ENCODE results near the gene CAPSL. TPM values are rescaled to one million over a fixed set of nuclear protein-coding genes. Genes with fewer than 3 reads are reported as not detected.

The CAPSL gene
- total and polyA plus RNA-seq, 2 of the 8 experiments (the other 6 are each of a cell fraction or from before 2014, with no cell fraction given): not detected

GRCh38 chr5:35971186-35971877 lies 32.9 kb upstream of the CAPSL start (continued):
- TF ChIP-seq, protein P1, sequence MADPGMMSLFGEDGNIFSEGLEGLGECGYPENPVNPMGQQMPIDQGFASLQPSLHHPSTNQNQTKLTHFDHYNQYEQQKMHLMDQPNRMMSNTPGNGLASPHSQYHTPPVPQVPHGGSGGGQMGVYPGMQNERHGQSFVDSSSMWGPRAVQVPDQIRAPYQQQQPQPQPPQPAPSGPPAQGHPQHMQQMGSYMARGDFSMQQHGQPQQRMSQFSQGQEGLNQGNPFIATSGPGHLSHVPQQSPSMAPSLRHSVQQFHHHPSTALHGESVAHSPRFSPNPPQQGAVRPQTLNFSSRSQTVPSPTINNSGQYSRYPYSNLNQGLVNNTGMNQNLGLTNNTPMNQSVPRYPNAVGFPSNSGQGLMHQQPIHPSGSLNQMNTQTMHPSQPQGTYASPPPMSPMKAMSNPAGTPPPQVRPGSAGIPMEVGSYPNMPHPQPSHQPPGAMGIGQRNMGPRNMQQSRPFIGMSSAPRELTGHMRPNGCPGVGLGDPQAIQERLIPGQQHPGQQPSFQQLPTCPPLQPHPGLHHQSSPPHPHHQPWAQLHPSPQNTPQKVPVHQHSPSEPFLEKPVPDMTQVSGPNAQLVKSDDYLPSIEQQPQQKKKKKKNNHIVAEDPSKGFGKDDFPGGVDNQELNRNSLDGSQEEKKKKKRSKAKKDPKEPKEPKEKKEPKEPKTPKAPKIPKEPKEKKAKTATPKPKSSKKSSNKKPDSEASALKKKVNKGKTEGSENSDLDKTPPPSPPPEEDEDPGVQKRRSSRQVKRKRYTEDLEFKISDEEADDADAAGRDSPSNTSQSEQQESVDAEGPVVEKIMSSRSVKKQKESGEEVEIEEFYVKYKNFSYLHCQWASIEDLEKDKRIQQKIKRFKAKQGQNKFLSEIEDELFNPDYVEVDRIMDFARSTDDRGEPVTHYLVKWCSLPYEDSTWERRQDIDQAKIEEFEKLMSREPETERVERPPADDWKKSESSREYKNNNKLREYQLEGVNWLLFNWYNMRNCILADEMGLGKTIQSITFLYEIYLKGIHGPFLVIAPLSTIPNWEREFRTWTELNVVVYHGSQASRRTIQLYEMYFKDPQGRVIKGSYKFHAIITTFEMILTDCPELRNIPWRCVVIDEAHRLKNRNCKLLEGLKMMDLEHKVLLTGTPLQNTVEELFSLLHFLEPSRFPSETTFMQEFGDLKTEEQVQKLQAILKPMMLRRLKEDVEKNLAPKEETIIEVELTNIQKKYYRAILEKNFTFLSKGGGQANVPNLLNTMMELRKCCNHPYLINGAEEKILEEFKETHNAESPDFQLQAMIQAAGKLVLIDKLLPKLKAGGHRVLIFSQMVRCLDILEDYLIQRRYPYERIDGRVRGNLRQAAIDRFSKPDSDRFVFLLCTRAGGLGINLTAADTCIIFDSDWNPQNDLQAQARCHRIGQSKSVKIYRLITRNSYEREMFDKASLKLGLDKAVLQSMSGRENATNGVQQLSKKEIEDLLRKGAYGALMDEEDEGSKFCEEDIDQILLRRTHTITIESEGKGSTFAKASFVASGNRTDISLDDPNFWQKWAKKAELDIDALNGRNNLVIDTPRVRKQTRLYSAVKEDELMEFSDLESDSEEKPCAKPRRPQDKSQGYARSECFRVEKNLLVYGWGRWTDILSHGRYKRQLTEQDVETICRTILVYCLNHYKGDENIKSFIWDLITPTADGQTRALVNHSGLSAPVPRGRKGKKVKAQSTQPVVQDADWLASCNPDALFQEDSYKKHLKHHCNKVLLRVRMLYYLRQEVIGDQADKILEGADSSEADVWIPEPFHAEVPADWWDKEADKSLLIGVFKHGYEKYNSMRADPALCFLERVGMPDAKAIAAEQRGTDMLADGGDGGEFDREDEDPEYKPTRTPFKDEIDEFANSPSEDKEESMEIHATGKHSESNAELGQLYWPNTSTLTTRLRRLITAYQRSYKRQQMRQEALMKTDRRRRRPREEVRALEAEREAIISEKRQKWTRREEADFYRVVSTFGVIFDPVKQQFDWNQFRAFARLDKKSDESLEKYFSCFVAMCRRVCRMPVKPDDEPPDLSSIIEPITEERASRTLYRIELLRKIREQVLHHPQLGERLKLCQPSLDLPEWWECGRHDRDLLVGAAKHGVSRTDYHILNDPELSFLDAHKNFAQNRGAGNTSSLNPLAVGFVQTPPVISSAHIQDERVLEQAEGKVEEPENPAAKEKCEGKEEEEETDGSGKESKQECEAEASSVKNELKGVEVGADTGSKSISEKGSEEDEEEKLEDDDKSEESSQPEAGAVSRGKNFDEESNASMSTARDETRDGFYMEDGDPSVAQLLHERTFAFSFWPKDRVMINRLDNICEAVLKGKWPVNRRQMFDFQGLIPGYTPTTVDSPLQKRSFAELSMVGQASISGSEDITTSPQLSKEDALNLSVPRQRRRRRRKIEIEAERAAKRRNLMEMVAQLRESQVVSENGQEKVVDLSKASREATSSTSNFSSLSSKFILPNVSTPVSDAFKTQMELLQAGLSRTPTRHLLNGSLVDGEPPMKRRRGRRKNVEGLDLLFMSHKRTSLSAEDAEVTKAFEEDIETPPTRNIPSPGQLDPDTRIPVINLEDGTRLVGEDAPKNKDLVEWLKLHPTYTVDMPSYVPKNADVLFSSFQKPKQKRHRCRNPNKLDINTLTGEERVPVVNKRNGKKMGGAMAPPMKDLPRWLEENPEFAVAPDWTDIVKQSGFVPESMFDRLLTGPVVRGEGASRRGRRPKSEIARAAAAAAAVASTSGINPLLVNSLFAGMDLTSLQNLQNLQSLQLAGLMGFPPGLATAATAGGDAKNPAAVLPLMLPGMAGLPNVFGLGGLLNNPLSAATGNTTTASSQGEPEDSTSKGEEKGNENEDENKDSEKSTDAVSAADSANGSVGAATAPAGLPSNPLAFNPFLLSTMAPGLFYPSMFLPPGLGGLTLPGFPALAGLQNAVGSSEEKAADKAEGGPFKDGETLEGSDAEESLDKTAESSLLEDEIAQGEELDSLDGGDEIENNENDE (IDR thresholded peaks at IDR 0.05; ENCODE audit: insufficient replicate concordance, low read length): no peak
- no peak for TF ChIP-seq CHD2 (IDR thresholded peaks at IDR 0.05; ENCODE audit: low read length)
- TF ChIP-seq MAFK (IDR thresholded peaks at IDR 0.05; ENCODE audit: low read depth, low read length): no peak
- TF ChIP-seq TBP (IDR thresholded peaks at IDR 0.05; ENCODE audit: low read depth, low read length): no peak
- no peak for TF ChIP-seq GABPA (IDR thresholded peaks at IDR 0.05; ENCODE audit: borderline replicate concordance, insufficient read depth, low read length)
- no peak for TF ChIP-seq RNF2 (IDR thresholded peaks at IDR 0.05; ENCODE audit: borderline replicate concordance, low read depth, low read length, missing control alignments, poor library complexity, severe bottlenecking)
- TF ChIP-seq JUN (IDR thresholded peaks at IDR 0.05; ENCODE audit: low read depth, low read length): no peak
- TF ChIP-seq RBBP5 (IDR thresholded peaks at IDR 0.05; ENCODE audit: borderline replicate concordance, low read depth, low read length): no peak
- no peak for TF ChIP-seq CBX5 (IDR thresholded peaks at IDR 0.05; ENCODE audit: low read depth, low read length)
